ENCODE results near the gene MLH1.

Gene MLH1

DNA sequence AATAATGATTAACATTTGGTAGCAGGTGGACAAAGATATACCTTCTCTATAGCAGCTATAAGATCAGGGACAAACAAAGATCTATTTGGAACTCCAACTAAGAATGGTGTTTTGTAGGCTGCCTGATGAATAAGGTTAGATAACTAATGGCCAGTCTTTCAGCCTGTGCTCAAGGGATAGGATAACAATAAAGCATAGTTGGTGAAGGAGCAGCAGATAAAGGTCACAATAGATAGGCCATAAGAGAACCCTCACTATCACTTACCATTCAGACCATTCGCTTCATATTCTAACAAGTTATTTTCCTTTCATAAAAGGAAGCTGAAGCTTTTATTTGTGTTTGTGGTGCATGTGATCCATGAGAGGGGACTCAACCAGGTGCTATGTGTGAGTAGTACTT, 20.2 kb upstream of the MLH1 start:
- DNase-seq (ENCODE audit: low read depth in 1 of 2, low spot score in 1 of 2), result no peak

DNA sequence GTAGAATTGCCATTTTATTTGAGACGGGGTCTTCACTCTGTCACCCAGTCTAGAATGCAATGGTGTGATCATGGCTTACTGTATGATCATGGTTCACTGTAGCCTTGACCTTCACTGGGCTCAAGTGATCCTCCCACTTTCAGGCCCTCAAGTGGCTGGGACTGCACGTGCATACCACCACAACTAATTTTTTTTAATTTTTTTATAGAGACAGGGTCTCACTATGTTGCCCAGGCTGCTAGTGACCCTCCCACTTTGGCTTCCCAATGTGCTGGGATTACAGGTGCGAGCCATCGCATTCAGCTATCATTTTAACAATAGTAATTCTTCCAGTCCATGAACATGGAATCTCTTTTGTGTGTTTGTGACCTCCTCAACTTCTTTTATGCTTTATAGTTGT, 12.3 kb upstream of the MLH1 start:
- DNase-seq (ENCODE audit: low read depth in 1 of 2, low spot score in 1 of 2), result no peak

DNA sequence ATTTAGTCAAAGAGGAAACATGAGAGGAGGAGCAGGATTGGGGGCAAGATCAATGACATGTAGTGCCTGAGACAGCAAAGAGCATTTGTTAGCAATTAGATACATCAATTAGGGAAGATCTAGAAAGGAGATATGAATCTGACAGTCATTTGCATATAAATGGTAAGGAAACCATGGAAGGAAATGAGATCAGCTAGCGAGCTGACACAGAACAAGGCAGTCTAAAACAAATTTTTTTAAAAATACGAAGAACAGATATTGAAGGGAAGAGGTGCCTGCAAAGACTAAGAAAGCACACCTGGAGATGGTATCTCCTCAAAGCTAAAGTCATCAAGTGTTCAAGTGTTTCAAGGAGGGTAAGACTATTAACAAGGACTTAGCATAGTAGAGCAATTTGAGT, 5.0 kb upstream of the MLH1 start:
- no peak for DNase-seq (ENCODE audit: low read depth in 1 of 2, low spot score in 1 of 2)

DNA sequence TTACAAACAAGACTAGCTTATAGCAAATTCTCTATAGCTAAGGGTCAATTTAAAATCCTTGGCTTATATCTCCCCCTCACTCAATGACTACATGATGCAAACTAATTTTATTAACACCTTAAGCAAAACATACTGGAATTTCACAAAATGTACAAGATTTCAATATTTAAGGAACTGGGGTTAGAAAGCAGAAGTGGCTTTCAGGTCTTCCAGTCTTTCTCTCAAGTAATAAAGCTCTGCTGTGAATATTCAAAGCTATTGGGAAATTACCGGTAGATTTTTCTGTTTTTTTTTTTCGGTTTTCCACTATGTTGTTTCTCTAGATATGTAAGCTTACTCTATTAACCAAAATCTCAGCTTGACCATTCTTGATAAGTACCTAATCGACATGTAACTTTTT, 4.3 kb upstream of the MLH1 start:
- no peak for DNase-seq (ENCODE audit: low read depth in 1 of 2, low spot score in 1 of 2)

DNA sequence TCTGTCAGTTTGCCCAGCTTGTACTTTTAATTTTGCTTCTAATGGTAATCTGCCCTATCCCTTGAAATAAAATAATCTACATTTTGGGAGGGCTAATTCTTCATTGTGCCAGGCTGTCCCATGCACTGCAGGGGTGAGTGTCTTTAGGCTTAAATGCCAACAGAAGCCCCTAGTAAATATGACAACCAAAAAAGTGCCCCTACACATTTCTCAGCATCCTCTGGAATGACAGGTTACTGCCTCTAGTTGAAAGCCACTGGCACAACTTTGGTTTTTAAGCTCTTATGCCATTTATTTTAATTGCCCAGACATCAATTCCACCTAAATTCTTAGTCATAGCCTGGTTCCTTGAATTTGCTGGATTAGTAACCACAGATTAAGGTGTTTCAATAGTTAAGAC, 3.8 kb upstream of the MLH1 start:
- no peak for DNase-seq (ENCODE audit: low read depth in 1 of 2, low spot score in 1 of 2)

DNA sequence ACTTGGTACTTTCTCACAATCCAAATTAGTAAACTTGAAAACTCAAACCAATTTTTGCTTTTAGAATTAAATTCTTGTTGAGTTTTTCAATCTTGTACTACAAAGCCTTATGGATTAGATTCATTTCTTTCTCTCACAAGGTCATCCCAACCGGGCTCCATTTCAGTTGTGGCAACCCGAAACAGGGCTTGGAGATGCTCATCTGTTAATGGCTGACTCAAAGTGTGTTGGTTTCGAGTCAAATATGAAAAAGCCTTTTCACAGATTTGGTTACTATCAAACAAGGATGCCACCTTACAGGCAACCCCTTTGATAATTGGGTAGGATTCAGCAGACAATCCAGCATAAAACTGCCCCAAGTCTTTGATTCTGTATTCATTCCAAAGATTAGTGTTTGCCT, 2.2 kb upstream of the MLH1 start:
- no peak for DNase-seq (ENCODE audit: low read depth in 1 of 2, low spot score in 1 of 2)

DNA sequence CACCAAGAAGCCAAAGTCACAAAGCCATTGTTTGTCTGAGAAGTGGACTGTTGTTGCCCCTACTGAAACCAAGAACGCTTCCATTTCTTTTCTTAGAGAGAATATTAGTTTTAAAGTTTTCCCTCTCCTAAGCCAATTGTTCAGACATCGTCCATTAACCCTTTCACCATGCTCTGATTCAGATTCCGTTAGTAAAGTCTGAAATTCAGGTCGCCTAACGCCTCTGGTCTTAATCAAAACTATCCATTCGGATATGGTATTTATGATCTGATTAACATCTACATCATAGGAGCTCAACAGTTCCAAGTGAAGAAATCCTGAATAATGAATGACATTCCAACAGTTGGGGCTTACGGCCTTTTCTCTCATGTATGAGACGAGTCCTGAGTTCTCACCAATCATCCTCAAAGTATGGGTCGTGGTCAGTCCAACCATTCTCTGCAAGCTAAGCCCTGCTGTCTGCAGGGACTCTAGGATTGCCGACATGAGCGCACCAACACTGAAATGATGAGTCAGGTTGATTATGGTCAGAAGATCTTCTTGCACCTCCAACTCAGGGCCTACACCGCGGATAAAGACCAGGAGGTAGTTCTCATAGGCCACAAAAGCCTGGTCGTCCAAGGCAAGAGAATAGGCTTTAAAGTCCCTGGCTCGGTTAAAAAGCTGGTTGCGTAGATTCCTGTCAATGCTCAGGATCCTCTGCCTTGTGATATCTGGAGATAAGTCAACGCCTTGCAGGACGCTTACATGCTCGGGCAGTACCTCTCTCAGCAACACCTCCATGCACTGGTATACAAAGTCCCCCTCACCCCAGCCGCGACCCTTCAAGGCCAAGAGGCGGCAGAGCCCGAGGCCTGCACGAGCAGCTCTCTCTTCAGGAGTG, 1.2 kb upstream of the MLH1 start:
- DNase-seq (ENCODE audit: low read depth in 1 of 2, low spot score in 1 of 2), result no peak

DNA sequence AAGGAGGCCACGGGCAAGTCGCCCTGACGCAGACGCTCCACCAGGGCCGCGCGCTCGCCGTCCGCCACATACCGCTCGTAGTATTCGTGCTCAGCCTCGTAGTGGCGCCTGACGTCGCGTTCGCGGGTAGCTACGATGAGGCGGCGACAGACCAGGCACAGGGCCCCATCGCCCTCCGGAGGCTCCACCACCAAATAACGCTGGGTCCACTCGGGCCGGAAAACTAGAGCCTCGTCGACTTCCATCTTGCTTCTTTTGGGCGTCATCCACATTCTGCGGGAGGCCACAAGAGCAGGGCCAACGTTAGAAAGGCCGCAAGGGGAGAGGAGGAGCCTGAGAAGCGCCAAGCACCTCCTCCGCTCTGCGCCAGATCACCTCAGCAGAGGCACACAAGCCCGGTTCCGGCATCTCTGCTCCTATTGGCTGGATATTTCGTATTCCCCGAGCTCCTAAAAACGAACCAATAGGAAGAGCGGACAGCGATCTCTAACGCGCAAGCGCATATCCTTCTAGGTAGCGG, 452 bp upstream of the MLH1 start, which contains the start of gene EPM2AIP1:
Gene EPM2AIP1, minus strand, starts transcription at position 326 of the 520 bp plus-strand sequence. Its CDS starts 54 bp downstream, at position 272.
- no peak for DNase-seq (ENCODE audit: low read depth in 1 of 2, low spot score in 1 of 2)

DNA sequence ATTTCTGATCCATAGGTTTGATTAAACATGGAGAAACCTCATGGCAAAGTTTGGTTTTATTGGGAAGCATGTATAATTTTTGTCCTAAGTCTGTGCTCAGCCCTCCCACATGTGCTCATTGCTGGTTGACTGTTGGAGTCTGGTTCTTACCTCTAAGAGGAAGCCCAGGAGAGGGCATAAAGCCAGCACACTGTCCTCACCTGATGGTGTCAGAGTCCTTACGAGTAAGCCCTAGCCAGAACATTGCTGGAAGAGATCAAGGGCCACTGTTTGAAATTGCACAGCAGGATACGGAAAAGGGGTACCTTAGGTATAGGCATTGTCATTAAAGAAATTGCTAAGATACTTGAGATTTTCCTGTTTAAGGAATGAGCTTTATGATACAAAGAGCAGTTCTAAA, 21.3 kb downstream of the MLH1 start:
- DNase-seq (ENCODE audit: low read depth in 1 of 2, low spot score in 1 of 2), result no peak

DNA sequence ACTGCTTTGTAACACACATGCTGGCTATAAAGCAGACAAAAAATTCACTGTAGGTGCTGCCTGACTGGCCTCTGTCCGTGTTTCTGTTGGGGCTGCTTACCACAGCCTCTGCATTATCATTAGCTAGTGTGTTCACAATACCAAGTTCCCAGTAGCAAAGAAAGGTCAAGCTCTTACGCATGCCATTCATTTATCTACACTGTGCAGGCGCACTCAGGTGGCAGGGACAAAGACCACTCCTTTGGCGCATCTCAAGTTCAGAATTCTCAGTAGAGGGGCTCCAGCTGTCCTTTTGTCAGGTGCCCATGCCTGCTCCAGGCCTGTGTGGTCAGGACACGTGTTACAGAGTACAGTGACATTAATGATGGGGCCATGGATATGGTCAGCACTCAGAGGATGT, 22.3 kb downstream of the MLH1 start:
- no peak for DNase-seq (ENCODE audit: low read depth in 1 of 2, low spot score in 1 of 2)

DNA sequence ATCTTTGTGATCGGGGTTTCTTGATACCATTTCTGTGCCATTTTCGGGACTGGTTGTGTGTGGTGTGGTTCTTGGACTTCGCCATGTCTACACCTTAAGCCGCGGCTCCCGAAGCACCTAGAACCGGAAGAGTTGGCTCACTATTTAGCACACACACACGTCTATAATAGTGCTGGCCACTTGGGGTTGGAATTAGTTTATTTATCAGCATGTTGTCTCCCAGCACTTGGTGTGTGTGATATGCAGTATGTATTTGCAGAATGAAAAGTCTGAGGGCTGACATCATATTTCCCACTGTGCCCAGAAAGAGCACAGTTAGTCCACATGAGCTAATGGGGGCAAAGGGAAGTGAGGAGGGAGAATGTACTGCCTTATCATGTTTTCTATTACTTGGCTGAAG, 23.6 kb downstream of the MLH1 start:
- no peak for DNase-seq (ENCODE audit: low read depth in 1 of 2, low spot score in 1 of 2)

DNA sequence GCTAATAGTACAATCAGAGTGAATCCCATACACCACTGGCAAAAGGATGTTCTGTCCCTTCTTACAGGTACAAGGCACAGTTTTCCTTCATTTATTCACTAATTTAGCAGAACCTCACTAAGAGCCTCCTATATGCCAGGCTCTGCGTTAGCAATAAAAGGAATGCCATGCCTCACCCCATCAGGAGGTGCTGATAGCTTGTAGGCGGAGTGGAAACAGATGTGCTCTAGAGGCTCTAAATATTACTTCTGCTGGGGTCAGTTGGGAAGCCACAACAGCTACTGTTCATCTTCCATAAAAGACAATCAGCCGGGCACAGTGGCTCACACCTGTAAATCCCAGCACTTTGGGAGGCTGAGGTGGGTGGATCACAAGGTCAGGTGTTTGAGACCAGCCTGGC, 24.4 kb downstream of the MLH1 start:
- DNase-seq (ENCODE audit: low read depth in 1 of 2, low spot score in 1 of 2), result no peak

DNA sequence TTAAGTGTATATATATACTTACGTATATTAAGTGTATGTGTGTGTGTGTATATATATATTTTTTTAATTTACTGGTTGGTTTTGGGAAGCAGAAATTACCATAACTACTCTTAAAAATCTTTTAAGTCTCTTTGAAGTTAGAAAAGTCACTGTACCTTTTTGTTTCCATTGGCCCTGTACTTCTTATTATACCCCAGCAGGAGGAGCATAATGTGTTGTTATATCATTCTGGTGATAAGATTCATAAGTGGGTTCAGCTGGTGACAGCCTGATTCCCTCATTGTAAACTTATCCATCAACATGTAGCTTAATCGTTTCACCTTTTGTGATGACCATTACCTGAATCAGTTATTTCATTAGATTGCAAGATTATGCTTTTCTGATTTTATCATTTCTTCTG, 30.8 kb downstream of the MLH1 start:
- DNase-seq (ENCODE audit: low read depth in 1 of 2, low spot score in 1 of 2), result no peak

DNA sequence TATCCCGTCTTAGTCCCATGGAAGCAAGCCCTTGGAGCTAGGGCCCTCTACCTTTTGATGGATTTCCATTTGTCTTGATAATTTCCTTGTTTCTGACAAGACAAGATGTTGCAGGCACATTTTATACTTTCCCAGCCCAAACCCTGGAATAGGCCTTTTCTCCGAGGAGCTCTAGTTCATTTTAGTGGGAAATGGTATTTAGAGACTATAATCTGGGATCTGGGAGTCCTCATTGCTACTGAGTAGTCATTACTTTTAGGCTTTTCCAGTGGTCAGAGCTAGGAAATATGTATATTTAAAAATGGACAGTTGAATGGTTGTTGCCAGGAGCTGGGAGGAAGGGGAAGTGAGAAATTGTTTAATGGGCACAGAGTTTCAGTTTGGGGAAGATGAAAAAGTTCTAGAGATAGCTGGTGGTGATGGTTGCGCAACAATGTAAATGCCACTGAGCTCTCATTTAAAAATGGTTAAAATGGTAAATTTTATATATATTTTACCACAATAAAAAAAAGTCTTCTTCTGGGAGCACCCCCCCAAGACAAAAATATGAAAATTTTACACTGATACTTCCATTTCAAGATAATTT, 31.6 kb downstream of the MLH1 start:
- no peak for DNase-seq (ENCODE audit: low read depth in 1 of 2, low spot score in 1 of 2)

DNA sequence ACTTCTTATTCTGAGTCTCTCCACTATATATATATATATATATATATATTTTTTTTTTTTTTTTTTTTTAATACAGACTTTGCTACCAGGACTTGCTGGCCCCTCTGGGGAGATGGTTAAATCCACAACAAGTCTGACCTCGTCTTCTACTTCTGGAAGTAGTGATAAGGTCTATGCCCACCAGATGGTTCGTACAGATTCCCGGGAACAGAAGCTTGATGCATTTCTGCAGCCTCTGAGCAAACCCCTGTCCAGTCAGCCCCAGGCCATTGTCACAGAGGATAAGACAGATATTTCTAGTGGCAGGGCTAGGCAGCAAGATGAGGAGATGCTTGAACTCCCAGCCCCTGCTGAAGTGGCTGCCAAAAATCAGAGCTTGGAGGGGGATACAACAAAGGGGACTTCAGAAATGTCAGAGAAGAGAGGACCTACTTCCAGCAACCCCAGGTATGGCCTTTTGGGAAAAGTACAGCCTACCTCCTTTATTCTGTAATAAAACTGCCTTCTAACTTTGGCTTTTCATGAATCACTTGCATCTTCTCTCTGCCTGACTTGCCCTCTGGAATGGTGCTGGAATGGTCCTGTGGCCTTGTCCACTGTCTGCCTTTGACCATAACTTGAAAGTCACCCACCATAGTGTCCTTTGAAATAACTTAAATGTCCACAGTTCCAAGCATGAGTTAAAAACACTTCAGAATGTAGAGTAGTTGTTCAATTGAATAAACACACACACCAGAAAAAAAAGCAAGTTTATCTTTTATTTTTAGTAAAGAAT, 32.4 kb downstream of the MLH1 start:
- DNase-seq (ENCODE audit: low read depth in 1 of 2, low spot score in 1 of 2), result no peak

DNA sequence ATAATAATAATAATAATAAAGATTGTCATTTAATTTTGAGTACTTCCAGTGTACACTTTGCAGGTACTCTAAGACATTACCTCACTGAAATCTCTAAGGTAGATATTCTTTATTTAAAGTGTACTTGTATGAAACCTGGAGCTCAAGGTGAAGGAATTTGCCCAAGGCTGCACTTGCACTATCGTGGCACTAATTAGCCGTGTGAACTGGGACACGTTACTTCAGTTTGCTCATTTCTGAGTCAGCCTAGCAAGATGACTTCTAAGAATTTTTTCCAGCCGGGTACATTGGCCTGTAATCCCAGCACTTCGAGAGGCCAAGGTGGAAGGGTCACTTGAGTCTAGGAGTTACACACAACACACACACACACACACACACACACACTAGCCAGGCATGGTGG, 33.5 kb downstream of the MLH1 start:
- DNase-seq (ENCODE audit: low read depth in 1 of 2, low spot score in 1 of 2), result no peak

DNA sequence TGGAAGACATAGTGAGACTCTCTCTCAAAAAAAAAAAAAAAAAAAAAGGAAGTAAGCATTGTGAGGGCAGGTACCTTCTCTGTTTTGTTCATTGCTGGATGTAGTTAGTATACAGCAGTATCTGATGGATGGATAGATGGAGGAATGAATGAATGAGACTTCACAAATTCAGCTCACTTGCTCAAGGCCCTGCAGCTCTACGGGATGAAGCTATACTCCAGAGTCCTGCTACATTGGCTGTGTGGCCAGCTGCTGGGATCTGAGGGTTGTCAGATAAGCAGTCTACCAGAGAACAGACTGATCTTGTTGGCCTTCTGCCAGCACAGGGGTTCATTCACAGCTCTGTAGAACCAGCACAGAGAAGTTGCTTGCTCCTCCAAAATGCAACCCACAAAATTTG, 35.0 kb downstream of the MLH1 start:
- no peak for DNase-seq (ENCODE audit: low read depth in 1 of 2, low spot score in 1 of 2)

DNA sequence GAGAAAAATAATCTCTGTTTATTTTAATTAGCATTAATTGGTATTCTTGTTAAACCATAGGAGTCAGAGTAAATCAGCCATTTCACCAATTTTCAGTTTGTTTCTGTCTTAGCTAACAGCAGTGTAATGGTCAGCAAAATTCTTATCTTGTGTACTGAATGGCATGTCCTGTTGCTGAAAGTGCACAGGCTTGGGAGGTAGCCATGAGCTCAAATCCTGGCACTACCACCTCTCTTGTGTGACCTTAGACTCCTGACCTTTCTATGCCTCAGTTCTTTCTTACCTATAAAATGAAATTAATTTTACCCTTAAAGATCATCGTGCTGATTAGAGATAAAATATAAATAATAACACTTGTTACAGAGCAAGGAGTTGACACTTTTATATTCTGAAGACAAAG, 35.8 kb downstream of the MLH1 start:
- DNase-seq (ENCODE audit: low read depth in 1 of 2, low spot score in 1 of 2), result no peak

DNA sequence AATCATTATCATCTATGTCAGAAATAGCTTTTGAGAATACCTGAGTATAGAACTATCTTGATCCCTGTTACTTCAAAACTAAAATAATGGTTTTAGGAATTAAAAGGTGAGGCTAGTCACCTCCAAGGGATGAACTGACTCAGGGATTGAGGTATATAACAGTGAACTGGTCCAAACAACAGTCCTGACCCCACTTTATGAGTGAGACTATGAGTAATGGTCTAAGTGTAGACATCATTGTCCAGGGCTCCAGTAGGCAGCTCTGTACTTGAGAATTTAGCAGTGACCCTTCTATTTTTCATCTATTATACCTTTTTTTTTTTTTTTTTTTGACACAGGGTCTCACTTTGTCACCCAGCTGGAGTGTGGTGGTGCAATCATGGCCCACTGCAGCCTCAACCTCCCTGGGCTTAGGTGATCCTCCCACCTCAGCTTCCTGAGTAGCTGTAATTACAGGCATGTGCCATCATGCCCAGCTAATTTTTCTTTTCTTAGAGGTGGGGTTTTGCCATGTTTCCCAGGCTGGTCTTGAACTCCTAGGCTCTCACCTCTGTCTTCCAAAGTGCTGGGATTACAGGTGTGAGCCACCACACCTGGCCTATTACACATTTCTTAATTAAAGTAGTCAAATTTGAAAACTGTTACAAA, 36.3 kb downstream of the MLH1 start:
- DNase-seq (ENCODE audit: low read depth in 1 of 2, low spot score in 1 of 2), result no peak

DNA sequence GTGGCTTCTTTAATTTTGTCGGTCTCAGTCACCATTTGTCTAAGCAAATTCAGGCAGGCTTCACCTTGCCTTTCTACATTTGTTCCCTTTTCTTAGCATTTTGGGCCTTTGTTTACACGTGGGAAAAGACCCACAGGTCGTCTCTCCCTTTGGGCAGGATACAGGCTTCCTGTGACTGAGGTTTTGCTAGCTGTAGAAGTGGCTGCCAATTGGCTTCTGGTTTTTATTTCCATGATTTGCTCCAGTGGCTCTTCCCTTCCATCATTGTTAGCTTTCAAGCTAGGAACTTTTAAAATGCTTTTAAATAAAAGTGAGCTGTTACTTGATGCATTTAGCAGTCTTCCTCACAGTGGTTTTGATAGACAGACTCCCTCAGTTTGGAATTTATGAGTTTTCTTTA, 37.3 kb downstream of the MLH1 start:
- no peak for DNase-seq (ENCODE audit: low read depth in 1 of 2, low spot score in 1 of 2)

DNA sequence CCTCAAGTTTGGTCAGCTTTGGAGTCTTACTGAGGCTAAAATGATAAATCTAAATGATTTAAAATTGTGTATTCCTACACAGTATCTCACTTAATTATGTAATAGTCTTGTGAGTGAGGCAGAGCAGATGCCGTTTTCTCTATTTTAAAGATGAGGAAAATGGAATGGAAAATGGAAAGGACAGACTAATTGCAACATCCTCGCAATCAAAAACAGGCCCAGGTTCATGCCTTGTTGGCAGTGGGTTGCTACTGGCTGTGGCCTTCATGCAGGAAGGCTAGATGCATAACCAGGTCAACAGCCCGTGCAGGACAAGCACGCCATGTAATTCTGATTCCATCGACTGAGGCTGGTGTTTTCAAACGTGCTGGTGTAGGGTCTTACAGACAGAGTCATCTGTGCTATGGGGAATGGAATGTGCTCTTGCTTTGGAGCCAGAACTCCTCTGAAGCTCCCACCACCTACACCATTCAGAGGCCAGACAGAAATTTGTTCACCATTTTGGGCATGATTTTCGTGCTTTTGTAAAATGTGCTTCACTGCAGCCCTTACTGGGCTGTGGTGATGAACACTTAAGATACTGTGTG, 37.9 kb downstream of the MLH1 start:
- no peak for DNase-seq (ENCODE audit: low read depth in 1 of 2, low spot score in 1 of 2)
